ENCODE results near the gene MRGPRG. TPM values are rescaled to one million over a fixed set of nuclear protein-coding genes. Genes with fewer than 3 reads are reported as not detected.

MRGPRG gene
- total RNA-seq, 2 experiments from 2014 or later: not detected

DNA sequence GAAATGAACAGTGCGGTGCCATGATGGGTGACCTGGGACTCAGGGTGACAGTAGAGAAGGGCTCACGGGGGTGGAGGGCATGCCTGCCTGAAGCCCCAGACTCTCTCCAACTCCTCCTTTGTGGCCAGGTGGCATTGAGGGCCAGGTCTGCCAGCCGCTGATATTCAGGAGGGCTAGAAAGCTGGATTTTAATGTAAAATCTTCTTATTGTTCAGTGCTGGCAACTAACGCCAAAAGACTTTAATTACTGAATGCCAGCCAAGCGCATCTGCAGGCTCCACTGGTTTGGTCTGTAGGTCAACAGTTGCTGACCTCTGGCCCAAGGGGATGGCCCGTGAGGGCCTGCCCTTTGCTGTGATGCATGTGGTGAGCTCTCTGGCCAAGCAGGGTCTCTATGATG lies 10.3 kb downstream of the MRGPRG start:
- no TSS peak for BruUV-seq (replicated peaks)
- POLR2A ChIA-PET: no interaction called here
- CTCF ChIA-PET (ENCODE audit: unreplicated experiment): no interaction called here

DNA sequence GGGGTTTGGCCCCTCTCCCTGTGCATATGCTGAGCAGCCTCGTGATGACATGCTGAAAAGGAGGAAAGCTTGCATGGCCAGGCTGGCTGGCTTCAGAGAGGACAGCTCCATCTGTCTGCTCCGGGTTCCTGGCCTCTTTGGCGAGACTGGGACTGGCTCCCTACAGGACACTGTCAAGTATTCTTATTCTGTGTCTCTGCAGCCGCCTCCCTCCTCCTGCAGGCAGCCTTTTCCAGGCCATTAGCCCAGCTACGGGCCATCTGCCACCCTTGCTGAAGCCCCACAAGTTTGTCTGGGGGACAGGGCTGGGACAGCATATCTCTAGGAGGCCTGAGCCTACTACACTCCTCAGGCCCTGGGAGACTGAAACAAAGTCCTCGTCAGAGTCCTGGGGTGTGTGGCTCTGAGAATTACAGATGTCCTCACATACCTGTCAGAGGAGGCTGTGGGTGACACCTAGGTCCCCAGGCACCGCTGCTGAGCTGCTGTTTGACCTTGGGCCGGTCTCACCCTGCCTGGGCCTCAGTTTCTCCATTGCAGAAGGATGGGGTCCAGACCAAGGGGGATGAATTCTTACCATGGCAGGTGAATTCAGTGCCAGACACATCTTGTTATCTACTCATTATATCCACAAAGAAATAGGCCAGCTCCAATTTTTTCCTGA lies 11.0 kb downstream of the MRGPRG start:
- no TSS peak for BruUV-seq (replicated peaks)
- Histone ChIP-seq H3K4me2 (ENCODE audit: low read length) (no peak overlapping the region), H3K27ac (ENCODE audit: low read depth, low read length, poor library complexity, severe bottlenecking) (no peak overlapping the region), H3K4me1 (ENCODE audit: insufficient read depth, low read length, poor library complexity, severe bottlenecking) (no peaks in the 10 kb centered on the region), H3K4me3 (ENCODE audit: low read depth, low read length, poor library complexity, severe bottlenecking) (no peak overlapping the region), H2AFZ (ENCODE audit: low read length) (no peak overlapping the region), H3K9me2 (ENCODE audit: insufficient read depth, low read length) (no peaks in the 10 kb centered on the region), H3K9me3 (ENCODE audit: low read length) (no peaks in the 10 kb centered on the region), H3K79me2 (ENCODE audit: insufficient read depth, low read depth, low read length) (no peaks in the 10 kb centered on the region), H4K20me1 (ENCODE audit: insufficient read depth, low read length) (no peaks in the 10 kb centered on the region), H3K36me3 (ENCODE audit: insufficient read depth, low read length) (no peaks in the 10 kb centered on the region)
- ChIA-PET CTCF (ENCODE audit: unreplicated experiment) (no interaction called here), POLR2A (no interaction called here)
- DNase-seq (ENCODE audit: low spot score): no peak
- intact Hi-C loops (cut with micrococcal nuclease; ENCODE audit: unreplicated experiment): no loop called here
- TF ChIP-seq, protein P1, sequence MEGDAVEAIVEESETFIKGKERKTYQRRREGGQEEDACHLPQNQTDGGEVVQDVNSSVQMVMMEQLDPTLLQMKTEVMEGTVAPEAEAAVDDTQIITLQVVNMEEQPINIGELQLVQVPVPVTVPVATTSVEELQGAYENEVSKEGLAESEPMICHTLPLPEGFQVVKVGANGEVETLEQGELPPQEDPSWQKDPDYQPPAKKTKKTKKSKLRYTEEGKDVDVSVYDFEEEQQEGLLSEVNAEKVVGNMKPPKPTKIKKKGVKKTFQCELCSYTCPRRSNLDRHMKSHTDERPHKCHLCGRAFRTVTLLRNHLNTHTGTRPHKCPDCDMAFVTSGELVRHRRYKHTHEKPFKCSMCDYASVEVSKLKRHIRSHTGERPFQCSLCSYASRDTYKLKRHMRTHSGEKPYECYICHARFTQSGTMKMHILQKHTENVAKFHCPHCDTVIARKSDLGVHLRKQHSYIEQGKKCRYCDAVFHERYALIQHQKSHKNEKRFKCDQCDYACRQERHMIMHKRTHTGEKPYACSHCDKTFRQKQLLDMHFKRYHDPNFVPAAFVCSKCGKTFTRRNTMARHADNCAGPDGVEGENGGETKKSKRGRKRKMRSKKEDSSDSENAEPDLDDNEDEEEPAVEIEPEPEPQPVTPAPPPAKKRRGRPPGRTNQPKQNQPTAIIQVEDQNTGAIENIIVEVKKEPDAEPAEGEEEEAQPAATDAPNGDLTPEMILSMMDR (conservative IDR thresholded peaks at IDR 0.05; ENCODE audit: low read length): no peak
- TF ChIP-seq EZH2phosphoT487 (IDR thresholded peaks at IDR 0.05; ENCODE audit: borderline replicate concordance, low read depth, low read length): no peak

More for the DNA sequence above, 10.3 kb downstream of the MRGPRG start:
- no peaks in the 10 kb centered on the region for H3K9me3 ChIP-seq (ENCODE audit: low read length)
- H3K9me2 ChIP-seq (ENCODE audit: insufficient read depth, low read length): no peaks in the 10 kb centered on the region
- intact Hi-C loops (cut with micrococcal nuclease; ENCODE audit: unreplicated experiment): no loop called here
- H2AFZ ChIP-seq (ENCODE audit: low read length): no peak overlapping the region
- H3K79me2 ChIP-seq (ENCODE audit: insufficient read depth, low read depth, low read length): no peaks in the 10 kb centered on the region
- H3K4me3 ChIP-seq (ENCODE audit: low read depth, low read length, poor library complexity, severe bottlenecking): no peak overlapping the region
- DNase-seq (ENCODE audit: low spot score): no peak
- no peaks in the 10 kb centered on the region for H3K4me1 ChIP-seq (ENCODE audit: insufficient read depth, low read length, poor library complexity, severe bottlenecking)
- H3K4me2 ChIP-seq (ENCODE audit: low read length): no peak overlapping the region
- H3K27ac ChIP-seq (ENCODE audit: low read depth, low read length, poor library complexity, severe bottlenecking): no peak overlapping the region
- H3K36me3 ChIP-seq (ENCODE audit: insufficient read depth, low read length): no peaks in the 10 kb centered on the region
- TF ChIP-seq, protein P1 (conservative IDR thresholded peaks at IDR 0.05; ENCODE audit: low read length): no peak
- no peak for TF ChIP-seq EZH2phosphoT487 (IDR thresholded peaks at IDR 0.05; ENCODE audit: borderline replicate concordance, low read depth, low read length)
- no peaks in the 10 kb centered on the region for H4K20me1 ChIP-seq (ENCODE audit: insufficient read depth, low read length)

DNA sequence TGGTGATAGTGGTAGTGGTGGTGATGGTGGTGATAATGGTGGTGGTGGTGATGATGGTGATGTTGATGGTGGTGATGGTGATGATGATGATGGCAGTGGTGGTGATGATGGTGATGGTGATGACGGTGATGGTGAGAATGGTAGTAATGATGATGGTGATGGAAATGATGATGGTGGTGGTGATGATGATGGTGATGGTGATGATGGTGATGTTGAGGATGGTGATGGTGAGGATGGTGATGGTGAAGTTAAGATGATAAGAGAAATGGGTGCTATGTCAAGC lies 11.8 kb downstream of the MRGPRG start:
- H2AFZ ChIP-seq (ENCODE audit: low read length): no peak overlapping the region
- no peaks in the 10 kb centered on the region for H3K36me3 ChIP-seq (ENCODE audit: insufficient read depth, low read length)
- no peak overlapping the region for H3K4me3 ChIP-seq (ENCODE audit: low read depth, low read length, poor library complexity, severe bottlenecking)
- no peaks in the 10 kb centered on the region for H3K9me3 ChIP-seq (ENCODE audit: low read length)
- H3K4me1 ChIP-seq (ENCODE audit: insufficient read depth, low read length, poor library complexity, severe bottlenecking): no peaks in the 10 kb centered on the region
- no peaks in the 10 kb centered on the region for H4K20me1 ChIP-seq (ENCODE audit: insufficient read depth, low read length)
- ChIA-PET POLR2A (no interaction called here), CTCF (ENCODE audit: unreplicated experiment) (no interaction called here)
- no peak overlapping the region for H3K4me2 ChIP-seq (ENCODE audit: low read length)
- intact Hi-C loops (cut with micrococcal nuclease; ENCODE audit: unreplicated experiment): no loop called here
- DNase-seq (ENCODE audit: low spot score): no peak
- TF ChIP-seq, protein P1 (conservative IDR thresholded peaks at IDR 0.05; ENCODE audit: low read length): no peak
- no peak for TF ChIP-seq EZH2phosphoT487 (IDR thresholded peaks at IDR 0.05; ENCODE audit: borderline replicate concordance, low read depth, low read length)
- no TSS peak for BruUV-seq (replicated peaks)
- no peaks in the 10 kb centered on the region for H3K79me2 ChIP-seq (ENCODE audit: insufficient read depth, low read depth, low read length)
- H3K27ac ChIP-seq (ENCODE audit: low read depth, low read length, poor library complexity, severe bottlenecking): no peak overlapping the region
- no peaks in the 10 kb centered on the region for H3K9me2 ChIP-seq (ENCODE audit: insufficient read depth, low read length)
